K562 (cell line): ENCODE data around the gene DCAKD. TPM values are rescaled to one million over a fixed set of nuclear protein-coding genes. Genes with fewer than 3 reads are reported as not detected.

Experiments
- DACH1 ChIP-seq: fragments of 450-650 bp; IDR thresholded peaks from 2 replicates; pipeline ENCODE4 v1.6.1; 2018; ENCODE audit not compliant: partially characterized antibody
- ETV5 ChIP-seq: sonication (generic); formaldehyde crosslinking; IDR thresholded peaks from 2 replicates; pipeline ENCODE4 v1.4.0; 2020; ENCODE audit warnings: low read depth, mild to moderate bottlenecking, missing genetic modification reagents
- JUN ChIP-seq, 2 experiments: sonication (generic) in 1 of 2; formaldehyde crosslinking in 1 of 2; IDR thresholded peaks; 2 replicates each; pipeline versions ENCODE4 v1.6.1 to v1.8.0; 2012 to 2022; ENCODE audit warnings: borderline replicate concordance in 2 of 2, mild to moderate bottlenecking in 2 of 2, improper control_type of control experiment in 1 of 2, low read depth in 1 of 2, low read length in 1 of 2, missing genetic modification reagents in 1 of 2
- KLF13 ChIP-seq: fragments of 450-650 bp; IDR thresholded peaks from 2 replicates; pipeline ENCODE4 v1.6.1; 2016; ENCODE audit warnings: missing genetic modification characterization, low read depth, mild to moderate bottlenecking, missing compliant biosample characterization, moderate library complexity, borderline replicate concordance
- SMAD1 ChIP-seq: fragments of 150-350 bp; IDR thresholded peaks from 2 replicates; pipeline ENCODE4 v1.6.1; 2014; ENCODE audit warnings: low read length, low read depth; ENCODE audit not compliant: partially characterized antibody
- ZHX1 ChIP-seq: fragments of 150-350 bp; conservative IDR thresholded peaks from 2 replicates; pipeline ENCODE4 v1.6.1; 2014; ENCODE audit warnings: low read length
- ZNF696 ChIP-seq: fragments of 250-450 bp; sonication (Bioruptor Pico); conservative IDR thresholded peaks from 2 replicates; pipeline ENCODE4 v1.4.0; 2020; ENCODE audit warnings: mild to moderate bottlenecking, moderate library complexity
- polyA plus RNA-seq, 8 experiments: library from polyadenylated mRNA; depleted of rRNA in 4 of 8; stranded (reverse) in 5 of 8; unstranded in 3 of 8; fragments of >200 nt; fragmentation: Nextera tagmentation in 2 of 8; fragmentation: Illumina TruSeq in 1 of 8; extraction: Ambion mirVana in 2 of 8; extraction: Trizol in 1 of 8; gene quantifications; 2 replicates each; pipeline versions ENCODE4 v1.2.1 to v1.2.3, GENCODE V29; 2011 to 2014; ENCODE audit warnings: inconsistent platforms in 1 of 8, missing spikeins in 1 of 8
- total RNA-seq, 7 experiments: library from RNA; depleted of rRNA in 6 of 7; stranded (reverse); fragments of >200 nt in 6 of 7; fragmentation: Illumina TruSeq in 2 of 7; extraction: Trizol in 2 of 7; gene quantifications; 2 replicates each; pipeline versions ENCODE4 v1.2.1 to v1.2.3, GENCODE V29; 2011 to 2021; ENCODE audit warnings: low replicate concordance in 1 of 7
- TF ChIP-seq, protein P1 (sequence below): IDR thresholded peaks from 3 replicates; pipeline ENCODE4 v1.6.1; 2011; ENCODE audit warnings: borderline replicate concordance, mild to moderate bottlenecking; ENCODE audit not compliant: insufficient read length, insufficient read depth

The DCAKD gene
- total and polyA plus RNA-seq, 9 of the 15 experiments (the other 6 are each of a cell fraction or from before 2014, with no cell fraction given) = 7.9 to 35.5 (median 21.4) TPM

- TF ChIP-seq SMAD1 = peak; percentile 43
- peak; percentile 33 for TF ChIP-seq DACH1
- no peak for TF ChIP-seq ZHX1
- TF ChIP-seq, protein P1, sequence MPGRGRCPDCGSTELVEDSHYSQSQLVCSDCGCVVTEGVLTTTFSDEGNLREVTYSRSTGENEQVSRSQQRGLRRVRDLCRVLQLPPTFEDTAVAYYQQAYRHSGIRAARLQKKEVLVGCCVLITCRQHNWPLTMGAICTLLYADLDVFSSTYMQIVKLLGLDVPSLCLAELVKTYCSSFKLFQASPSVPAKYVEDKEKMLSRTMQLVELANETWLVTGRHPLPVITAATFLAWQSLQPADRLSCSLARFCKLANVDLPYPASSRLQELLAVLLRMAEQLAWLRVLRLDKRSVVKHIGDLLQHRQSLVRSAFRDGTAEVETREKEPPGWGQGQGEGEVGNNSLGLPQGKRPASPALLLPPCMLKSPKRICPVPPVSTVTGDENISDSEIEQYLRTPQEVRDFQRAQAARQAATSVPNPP = no peak
- no peak for TF ChIP-seq ZNF696 (CRISPR knock-in tag)
- TF ChIP-seq ETV5 (CRISPR knock-in tag) = no peak
- no peak for TF ChIP-seq KLF13
- no peak for TF ChIP-seq JUN (IDR thresholded peaks at IDR 0.05; ENCODE audit: borderline replicate concordance, low read depth, low read length)
- TF ChIP-seq JUN (CRISPR knock-in tag; IDR thresholded peaks at IDR 0.05; ENCODE audit: borderline replicate concordance) = no peak
Observed at GRCh38 chr17:45009676-45010467, 41.6 kb downstream of the DCAKD start (continued).
